ENCODE data around the gene PRDM16.
"Not testable (repeated sequence)": the region's sequence is repeated elsewhere in the genome, so short reads cannot be mapped to it uniquely, and the experiment has no call there.

PRDM16 gene

DNA sequence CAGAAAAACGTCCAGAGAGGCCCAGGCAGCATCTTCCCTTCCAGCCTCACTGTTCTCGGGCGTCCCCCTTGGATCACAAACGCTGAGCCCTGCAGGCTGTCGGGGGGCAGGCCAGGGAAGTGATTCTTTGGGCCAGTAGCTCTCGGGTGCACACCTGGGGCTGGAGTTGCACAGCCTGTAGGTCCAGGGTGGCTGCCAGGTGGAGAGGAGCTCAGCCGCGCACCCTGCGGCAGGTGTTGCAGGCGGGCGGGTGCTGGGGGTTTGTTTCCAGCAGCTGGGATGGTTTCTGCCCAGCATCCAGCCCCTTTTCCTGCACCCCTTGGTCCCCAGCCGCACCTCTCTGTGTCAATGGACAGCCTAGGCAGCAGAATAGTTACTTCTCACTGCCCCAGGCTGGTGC is 15.7 kb downstream of the PRDM16 start:
- DNase-seq = peak; percentile 2

DNA sequence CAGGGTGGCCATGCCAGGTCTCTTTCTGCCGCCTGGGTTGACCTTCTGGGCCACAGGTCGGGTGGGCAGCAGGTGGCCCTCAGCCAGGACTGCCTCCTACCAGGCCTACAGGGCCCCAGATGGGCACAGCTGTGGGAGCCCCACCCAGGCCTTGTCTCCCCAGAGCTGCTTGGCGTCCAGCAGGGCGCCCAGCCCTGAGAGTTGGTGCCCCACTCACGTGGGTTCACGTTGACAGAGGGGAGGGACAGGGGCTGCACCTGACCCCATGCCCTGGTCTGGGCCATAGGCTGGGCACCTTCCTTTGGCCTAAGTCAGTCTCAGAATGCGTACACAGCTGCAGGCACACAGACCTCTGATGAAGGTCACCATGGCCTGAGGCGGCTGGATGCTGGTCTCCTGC is 16.7 kb downstream of the PRDM16 start:
- DNase-seq = no peak

DNA sequence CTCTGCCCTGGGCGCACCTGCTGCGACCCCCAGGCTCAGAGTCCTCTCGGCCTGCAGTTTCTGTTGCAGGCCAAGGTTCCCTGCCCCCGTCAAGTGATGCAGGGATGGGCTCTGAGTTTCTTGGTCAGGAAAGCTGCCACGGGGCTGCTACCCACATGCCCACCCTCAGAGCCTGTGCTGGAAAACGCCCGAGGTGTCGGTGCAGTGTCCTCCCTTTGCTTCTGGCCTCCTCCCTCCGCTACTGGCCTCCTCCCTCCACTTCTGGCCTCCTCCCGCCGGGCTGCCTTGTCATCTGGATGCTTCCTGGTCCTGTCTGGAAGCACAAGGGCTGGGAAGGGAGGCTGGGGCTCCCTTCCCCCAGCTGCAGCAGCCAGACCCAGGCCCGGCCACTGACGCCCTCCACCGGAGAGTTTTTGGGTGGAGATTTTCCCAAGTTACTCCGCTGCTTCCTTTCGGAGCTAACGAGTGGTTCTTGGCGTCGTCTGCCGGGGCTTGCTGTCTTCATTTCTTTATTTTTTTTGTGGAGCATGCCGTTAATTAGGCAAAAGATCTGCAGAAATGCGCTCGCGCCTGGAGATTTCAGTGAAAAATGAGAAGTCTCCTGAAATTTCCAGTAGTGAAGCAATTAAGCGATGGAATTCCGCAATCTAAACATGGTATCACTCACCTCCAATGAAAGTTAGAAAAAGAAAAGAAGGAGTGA is 17.4 kb downstream of the PRDM16 start:
- DNase-seq = no peak

DNA sequence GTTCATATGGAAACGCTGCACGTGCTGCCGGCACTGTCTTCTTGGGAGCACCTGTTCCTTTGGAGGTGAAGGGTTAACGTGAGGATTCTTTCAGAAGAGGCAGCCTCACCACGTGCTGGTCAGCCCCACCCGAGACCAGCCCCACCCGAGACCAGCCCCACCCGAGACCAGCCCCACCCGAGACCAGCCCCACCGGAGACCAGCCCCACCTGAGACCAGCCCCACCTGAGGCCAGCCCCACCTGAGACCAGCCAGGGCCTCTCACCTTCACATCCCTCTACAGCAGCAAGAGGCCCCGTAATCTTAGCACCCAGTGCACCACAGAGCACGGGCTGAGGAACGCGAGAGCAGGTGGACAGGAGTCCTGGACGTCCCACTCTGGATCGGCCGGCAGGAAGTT is 18.0 kb downstream of the PRDM16 start:
- DNase-seq = no peak

DNA sequence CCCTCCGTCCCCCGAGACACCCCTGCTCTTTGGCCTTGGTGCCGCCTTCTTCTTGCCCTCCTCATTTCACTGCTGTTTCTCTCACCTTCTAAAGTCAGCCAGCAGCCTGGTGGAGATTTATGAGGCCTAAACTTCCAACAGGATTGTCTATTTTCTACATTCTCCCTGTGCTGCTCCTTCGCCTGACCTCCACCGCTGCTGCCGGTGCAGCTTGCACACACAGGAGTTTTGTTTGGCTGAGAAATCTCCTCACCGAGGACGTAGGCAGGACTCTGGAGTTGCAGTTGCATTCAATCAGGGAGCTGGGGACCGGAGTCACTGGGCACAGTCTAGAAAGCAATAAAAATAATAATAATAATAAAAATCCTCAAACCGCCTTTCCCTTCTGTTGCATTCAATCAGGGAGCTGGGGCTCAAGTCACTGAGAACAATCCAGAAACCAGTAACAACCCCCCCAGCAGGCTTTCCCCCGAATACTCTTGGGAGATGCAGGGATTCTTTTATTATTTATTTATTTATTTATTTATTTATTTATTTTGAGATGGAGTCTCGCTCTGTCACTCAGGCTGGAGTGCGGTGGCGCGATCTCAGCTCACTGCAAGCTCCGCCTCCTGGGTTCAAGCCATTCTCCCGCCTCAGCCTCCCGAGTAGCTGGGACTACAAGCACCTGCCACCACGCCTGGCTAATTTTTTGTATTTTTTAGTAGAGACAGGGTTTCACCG is 19.1 kb downstream of the PRDM16 start:
- DNase-seq = not testable (repeated sequence)

DNA sequence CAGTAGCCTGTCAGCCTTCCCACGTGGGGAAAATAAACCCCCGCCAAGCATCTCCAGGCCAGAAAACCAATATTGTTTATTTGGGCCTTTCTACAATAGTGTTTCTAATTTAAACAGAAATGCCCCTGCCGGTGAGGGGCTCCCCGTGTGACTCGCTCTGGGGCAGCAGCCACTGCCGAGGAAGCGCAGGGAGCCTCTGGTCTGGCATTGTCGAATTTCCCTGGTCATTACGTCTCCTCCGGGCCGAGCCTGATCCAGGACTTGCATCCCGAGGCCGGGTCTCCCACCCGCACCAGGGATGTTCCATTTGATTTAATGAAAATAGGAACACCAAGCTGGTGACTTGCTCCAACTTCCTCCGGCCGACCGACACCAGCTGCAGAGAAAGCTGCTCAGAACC is 20.5 kb downstream of the PRDM16 start:
- no peak for DNase-seq

DNA sequence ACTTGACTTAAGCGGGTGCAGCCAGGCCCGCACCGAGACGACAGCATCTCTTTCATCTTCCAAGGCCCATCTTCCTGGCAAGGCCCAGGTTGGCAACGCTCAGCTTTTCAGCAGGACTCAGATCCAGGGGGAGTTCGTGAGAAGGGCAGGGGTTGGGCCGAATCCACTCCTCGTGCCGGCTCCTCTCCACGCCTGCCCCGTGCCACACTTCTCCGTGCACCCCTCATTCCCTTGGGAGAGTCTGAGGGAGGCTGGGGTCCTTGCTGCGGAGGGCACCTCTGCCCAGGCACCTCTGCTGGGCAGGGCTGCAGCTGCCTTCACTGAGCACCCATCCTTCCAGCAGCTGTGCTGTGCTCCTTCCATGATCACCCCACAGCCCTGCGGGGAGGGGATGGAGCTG is 22.3 kb downstream of the PRDM16 start:
- DNase-seq = no peak

DNA sequence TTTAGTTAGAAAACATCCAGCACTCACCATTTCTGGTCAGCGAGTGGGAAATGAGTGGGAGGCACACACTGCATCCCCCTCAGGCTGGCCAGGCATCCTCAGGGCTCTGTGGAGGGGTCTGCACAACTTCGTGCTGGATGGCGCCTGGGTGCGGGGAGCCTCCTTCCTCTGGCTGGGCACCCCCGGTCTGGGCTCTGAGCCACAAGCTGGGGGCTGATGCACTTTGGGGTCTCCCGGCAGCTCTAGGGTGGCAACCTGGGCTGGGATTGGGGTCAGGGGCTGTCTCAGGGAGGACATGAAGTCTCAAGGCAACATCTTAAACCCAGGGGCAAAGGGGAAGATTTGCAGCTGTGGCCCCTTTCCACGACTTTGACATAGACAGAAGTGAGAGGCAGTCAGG is 23.5 kb downstream of the PRDM16 start:
- DNase-seq = no peak

DNA sequence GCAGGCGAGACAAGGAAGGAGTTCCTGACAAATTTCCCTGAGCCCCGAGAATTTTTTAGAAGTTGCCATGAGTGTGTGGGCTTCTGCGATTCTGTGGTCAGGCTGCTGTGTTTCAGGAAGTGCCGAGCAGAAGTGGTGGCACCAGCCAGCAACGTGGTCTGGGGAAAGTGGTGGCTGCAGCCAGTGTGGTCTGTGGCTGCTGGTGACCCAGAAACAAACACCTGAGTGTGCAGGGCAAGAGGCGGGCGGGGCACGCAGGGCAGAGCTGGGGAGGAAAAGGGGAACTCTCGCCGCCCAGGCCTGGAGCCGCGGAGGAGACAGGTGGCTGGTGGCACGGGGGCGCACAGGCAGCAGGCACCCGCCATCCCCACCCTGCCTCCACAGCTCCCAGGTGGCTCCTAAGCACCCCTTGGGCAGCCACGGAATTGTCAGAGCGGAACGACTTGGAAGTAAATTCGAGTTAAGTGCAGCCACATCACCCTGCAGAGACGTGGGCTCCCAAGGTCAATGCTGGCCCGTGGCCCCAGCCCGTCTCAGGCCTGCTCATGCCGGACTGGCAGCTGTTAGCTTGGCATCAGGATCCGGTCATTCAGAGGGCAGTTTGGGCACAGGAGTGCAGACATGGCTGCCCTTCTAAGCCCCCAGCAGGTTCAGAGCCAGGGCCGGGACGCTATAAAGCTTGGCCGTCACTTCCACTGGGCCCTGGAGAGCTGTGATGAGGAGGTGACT is 25.1 kb downstream of the PRDM16 start:
- DNase-seq = no peak

DNA sequence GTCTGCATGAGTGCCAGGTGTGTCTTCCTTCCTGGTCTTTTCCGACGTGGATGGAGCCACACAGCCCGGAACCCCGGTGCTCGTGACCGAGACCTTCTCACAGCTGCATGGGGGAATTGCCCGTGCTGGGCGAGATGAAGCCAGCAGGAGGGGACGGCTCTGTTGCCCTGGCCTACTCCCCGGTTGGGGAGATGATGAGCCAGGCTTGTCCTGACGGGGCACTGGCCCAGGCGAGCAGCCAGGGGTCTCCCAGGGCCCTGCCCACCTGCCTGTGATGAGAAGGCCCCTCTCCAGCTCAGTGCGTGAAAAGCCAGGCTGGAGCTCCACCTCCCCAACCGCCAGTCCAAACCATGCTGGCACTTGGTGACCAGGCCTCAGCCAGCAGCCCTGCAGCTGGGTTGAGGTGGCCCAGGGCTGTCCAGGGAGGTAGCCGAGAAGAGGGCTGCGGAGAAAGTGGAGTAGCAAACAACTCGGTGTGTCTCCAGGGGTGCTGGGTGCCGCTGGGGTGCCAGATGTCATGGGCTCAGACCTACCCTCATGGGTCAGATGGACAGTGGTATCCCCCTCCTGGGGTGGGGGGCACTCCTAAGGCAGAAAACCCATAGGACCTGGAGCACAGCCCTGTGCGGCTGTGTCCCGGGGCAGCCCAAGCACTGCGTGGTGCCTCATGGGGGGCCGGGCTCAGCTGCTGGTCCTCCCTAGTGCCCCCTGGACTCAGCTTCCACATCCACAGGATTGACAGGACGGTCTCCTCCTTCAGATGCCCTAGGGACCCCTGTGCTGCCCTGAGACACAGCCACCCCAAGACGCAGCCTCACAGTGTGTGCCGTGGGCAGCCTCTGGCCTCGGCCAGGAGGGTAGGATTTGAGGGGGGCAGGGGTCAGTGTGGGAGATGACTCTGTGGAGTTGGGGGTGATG is 26.1 kb downstream of the PRDM16 start:
- no peak for DNase-seq

DNA sequence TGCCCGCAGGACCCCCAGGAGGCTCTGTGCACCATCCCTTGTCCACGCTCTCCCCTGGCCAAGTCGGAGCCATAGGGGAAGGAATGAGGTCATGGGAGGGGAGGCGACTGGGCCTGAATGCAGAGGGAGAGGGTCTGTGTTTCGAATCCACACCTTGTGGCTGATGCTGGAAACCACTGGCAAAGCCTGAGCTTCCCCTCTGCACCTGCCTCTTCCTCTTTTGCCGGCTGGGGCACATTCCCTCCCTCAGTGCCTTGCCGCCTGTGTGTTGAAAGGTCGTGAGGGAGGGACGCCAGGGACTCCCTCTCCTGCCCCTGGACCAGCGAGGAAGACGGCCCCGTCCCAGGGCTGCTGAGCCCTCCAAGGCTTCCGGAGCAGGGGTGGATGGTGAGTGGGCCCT is 27.3 kb downstream of the PRDM16 start:
- DNase-seq = no peak

DNA sequence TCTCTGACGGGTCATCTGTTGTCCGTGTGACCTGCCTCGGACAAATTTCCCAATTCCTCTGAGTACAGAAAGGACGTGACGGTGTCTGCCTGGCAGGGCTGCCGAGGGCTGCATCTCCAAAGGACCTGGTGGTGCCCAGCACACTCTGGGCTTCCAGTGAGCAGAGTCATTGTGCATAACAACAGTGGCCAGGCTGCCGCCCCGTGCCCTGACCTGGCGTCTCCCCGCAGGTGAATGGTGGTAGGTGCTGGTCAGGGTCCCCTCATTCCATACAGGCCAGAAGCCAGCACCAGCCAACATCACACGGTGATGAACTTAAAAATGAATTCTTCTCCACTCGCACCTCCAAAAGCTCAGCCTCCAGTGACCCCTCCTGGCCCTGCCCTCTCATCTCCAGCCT is 28.2 kb downstream of the PRDM16 start:
- no peak for DNase-seq

DNA sequence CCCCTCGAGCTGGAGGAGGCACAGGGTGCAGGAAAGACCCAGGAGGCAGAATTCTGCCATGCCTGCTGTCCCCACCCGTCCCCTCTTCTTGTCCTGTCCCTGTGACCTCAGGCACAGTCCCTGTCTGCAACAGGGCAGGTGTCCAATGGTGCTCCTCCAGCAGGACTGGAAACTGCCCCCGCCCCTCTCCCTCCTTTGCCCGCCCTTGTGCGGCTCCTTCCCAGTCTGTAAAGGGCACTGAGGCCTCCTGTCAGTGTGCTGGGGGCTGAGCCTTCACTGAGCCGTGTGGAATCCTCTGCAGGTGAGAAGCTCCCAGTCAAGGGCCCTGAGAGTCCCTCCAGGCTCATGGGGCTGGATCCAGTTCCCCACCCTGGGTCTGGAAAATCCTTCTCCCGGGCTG is 28.9 kb downstream of the PRDM16 start:
- no peak for DNase-seq

DNA sequence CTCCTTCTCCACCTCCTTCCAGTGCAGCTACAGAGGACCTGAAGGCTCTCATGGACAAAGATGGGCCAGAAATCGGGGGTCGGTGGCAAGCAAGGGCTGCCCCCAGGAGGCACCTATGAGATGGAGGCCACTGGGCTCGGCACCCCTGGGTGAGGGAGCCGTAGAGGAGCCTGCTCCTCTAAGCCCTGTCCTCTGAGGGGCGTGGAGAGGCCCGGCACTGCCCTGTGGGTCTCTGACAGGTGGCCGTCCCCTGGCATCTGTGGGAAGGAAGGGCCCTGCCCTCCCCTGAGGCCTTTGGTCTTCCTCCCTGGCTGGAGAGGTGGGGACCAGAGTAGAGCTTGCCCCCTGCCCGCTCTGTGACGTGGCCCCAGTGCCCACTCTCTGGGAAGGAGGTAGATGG is 30.9 kb downstream of the PRDM16 start:
- no peak for DNase-seq

DNA sequence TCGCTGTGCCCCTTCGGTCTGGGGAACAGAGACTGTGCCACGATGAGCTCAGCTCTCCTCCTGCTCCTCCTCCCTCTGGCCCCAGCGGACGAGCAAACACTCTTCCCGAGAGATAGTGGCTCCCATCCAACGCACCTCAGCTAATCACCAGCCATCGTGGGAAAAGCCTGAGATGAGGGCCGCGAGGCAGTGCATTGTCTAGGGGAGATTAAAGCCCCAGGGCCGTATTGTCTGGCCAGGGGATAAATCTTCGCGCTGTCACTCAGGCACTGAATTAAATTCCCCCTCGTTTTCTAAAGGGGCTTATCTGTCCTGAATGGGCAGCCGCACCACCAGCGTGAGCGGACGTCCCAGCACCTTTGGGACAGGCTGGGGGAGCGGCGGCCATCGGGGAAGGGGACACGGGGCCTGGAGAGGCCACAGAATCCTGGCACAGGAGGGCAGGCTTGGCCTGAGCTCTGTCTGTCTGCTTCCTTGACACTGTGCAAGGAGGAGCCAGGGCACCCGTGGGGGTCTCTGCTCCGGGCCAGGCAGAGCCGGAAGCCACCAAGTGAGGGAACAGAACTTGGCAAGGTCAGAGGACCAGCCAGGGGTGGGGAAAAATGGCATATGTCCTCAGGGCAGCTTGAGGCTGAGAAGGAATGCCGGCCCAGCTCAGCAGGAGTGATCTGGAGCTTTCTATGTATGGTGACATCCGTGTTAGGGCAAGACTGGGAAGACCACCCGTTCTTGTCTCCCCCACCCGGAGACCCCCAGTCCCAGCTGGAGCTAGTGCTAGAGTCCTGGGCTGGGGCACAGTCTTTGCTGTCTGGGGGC is 32.3 kb downstream of the PRDM16 start:
- no peak for DNase-seq

DNA sequence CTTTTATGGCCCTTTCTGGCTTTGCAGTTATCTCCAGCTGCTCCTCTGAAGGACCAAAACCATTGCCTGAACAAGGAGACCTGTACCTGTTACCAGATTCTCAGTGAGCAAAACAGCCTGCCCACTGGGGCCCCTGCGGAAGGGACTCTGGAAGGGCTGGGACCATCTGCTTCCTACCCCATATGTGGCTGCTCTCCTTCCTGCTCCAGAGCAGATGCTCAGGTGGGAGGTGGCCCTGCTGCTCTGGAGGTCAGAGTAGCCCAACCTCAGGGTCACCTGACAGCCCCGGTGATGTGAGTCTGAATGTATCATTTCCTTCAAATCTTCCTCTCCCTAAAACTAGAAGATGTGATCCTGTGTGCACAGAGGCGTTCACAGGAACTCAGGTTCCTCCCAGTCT is 33.6 kb downstream of the PRDM16 start:
- DNase-seq = no peak

DNA sequence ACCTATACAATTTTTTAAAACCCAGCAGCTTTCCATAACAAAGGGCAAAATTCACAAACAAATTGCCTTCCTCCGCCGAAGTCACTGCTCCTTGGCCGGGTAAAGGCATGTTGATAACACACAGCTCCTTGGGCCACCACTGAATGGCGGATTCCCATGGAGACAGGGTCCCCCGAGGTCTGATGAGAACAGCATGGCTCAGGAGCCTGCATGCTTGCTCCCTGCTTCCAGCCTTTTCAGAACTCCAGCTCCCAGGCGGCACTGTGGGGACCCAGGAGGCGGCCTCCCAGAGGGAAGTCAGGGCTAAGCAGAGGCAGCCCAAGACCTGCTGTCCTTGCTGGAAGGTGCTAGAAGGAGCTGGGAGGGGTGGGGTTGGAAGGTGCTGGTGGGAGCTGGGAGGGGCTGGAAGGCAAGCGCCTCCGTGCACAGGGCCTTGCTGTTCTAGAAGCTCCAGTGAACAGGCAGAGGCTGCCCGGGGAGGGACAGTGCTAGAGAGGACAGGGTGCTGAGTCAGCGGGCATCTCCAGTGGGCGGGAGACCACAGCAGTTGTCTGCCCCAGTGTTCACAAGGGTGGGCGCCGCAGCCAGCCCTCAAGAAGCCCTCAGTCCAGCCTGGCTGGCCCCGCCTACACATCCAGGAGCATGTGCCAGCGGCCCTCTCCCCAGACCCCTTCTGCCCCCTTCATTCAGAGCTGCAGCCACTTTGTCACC is 35.1 kb downstream of the PRDM16 start:
- DNase-seq = no peak

DNA sequence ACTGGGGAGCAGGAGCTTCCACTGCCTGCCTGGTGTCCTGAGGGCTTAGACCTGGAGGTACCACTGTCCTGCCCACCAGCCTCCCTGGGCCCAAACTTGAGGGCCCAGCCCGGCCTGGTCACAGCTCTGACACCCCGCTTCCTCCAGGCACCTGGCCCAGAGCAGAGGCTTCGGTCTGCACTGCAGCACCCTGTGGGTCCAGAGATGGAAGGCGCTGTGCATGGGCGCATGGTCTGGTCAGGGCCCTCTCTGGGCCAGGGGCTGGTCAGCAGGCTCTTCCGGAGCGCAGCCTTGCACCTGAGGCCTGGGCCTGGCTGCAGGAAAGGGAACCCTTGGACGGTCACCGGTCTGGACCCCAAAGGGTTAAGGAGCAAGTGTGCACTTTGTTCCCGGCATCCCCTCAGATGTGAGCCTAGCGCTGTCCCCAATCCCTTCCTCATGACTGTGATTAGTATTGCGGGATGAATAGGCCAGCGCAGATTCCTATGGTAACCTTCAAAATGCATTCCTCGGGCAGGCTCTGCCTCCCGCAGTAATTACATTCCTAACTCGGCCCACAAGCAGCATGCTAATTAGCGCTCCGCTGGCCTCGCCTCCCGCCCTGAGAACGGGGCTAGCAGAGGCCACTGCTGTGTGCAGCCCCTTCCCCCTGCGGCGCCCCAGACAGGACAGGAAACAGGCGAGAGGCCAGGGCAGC is 36.3 kb downstream of the PRDM16 start:
- no peak for DNase-seq

DNA sequence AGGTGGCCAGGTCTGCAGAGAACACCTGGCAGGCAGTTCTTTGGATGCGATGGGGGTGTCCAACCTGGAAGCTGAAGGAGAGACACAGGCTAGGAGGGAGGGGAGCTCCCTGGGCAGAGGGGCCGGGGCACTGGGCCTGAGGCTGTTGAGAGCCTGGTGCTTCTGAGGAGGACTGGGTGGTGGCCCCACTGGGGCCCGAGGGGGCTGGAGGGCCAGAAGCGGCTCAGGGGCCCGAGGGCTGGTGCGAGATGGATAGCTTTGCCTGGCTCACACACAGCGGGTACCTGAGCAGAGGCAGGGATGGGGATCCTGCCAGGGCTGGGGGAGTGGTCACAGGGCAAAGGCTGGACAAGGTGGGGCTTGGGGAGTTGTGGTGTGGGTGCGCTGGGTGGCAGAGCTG is 37.2 kb downstream of the PRDM16 start:
- no peak for DNase-seq

DNA sequence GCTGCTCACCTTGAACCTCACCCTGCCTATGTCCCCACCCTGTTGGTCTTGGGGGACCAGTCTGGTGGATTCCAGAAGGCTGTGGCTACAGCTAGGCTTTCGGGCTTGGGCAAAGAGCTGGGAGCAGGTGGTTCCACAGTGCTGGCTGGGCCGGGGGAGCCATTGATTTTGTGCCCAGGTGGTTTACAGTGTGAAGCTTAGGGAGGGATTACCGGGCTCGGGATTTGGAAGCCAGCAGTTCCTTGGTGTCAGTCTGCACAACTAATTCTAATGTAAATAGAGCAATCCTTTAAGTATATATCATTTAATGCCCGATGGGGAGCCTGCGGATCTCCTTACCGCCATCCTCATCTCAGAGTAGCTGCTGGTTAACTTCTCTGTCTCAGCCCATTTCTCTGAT is 38.2 kb downstream of the PRDM16 start:
- DNase-seq = no peak

DNA sequence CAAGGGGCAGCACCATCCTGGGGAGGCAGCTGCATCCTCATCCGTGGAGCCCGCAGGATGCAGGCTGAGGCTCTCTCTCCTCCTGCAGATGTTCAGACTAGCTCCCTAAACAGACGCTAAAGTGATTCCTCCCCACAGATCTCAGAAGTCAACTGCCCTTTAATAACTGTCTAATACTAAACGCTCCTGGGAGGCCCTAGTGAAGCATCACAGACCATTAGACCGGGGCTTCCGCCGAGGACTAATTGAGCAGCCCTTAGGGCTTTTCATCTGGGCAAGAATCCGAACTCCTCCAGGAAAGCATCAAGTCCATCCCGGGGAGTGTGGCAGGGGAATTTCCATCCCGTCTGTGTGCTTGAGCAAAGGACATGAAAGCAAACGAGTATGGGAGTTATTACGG is 40.4 kb downstream of the PRDM16 start:
- no peak for DNase-seq
